Heart left ventricle (tissue), 16 donors: ENCODE results near the gene ENGASE. TPM values are rescaled to one million over a fixed set of nuclear protein-coding genes. Genes with fewer than 3 reads are reported as not detected.

Source experiments
- ATAC-seq, 4 donors: fragments of 200-7000 bp; cut with Tn5 transposase; one replicate each; pipeline ENCODE4 v1.9.1; 2020 to 2022; ENCODE audit warnings: moderate library complexity in 4 of 4, mild to moderate bottlenecking in 3 of 4, moderate number of reproducible peaks in 1 of 4
- DNase-seq, 5 donors: peaks; one replicate each; pipeline ENCODE4 v3.0.0-alpha.2; 2020
- H3K27ac ChIP-seq, 12 donors: fragments of 200-600 bp; sonication (generic) in 4 of 12; one replicate each; pipeline versions ENCODE4 v1.5.0 to v1.8.0; 2016 to 2022; ENCODE audit warnings: mild to moderate bottlenecking in 2 of 12
- H3K27me3 ChIP-seq, 9 donors: fragments of 200-600 bp; sonication (generic) in 2 of 9; one replicate each; pipeline versions ENCODE4 v1.5.1 to v1.8.0; 2016 to 2022; ENCODE audit warnings: mild to moderate bottlenecking in 3 of 9
- H3K36me3 ChIP-seq, 9 donors: fragments of 200-600 bp; sonication (generic) in 2 of 9; one replicate each; pipeline versions ENCODE4 v1.5.0 to v1.8.0; 2018 to 2022; ENCODE audit warnings: mild to moderate bottlenecking in 2 of 9
- H3K4me1 ChIP-seq, 12 donors: fragments of 200-600 bp; sonication (generic) in 4 of 12; one replicate each; pipeline versions ENCODE4 v1.5.0 to v1.8.0; 2016 to 2022; ENCODE audit warnings: mild to moderate bottlenecking in 3 of 12
- H3K4me3 ChIP-seq, 12 donors: fragments of 200-600 bp; sonication (generic) in 4 of 12; one replicate each; pipeline versions ENCODE4 v1.5.0 to v1.8.0; 2017 to 2022; ENCODE audit warnings: mild to moderate bottlenecking in 9 of 12, moderate library complexity in 4 of 12
- H3K9me3 ChIP-seq, 12 donors: fragments of 200-600 bp; sonication (generic) in 4 of 12; one replicate each; pipeline versions ENCODE4 v1.5.0 to v1.8.0; 2016 to 2022; ENCODE audit warnings: mild to moderate bottlenecking in 1 of 12
- CTCF ChIP-seq, 12 donors: fragments of 200-600 bp; sonication (generic) in 4 of 12; IDR thresholded peaks; one replicate each; pipeline versions ENCODE4 v1.5.0 to v1.8.0; 2018 to 2022; ENCODE audit warnings: antibody characterized with exemption in 12 of 12, mild to moderate bottlenecking in 5 of 12
- POLR2A ChIP-seq, 2 donors: fragments of 450-650 bp; IDR thresholded peaks; one replicate each; pipeline ENCODE4 v1.6.1; 2017; ENCODE audit warnings: antibody characterized with exemption in 2 of 2, mild to moderate bottlenecking in 2 of 2, moderate library complexity in 2 of 2
- WGBS, 4 donors: extraction: QIAGEN DNeasy Blood & Tissue Kit in 2 of 4; methylation state at CpG; one replicate each; pipeline versions ENCODE4 v1.1.5 to v1.1.7; 2013 to 2018; 5-methylcytosine and 5-hydroxymethylcytosine counted together
- intact Hi-C, 10 donors: fragments of 100-400 bp; cut with DNase I; formaldehyde crosslinking; loops; one replicate each; pipeline versions ENCODE4 v1.11.1 to v1.14.2; 2022
- polyA plus RNA-seq, 2 donors: library from polyadenylated mRNA; stranded (reverse); fragments of 200-250 nt; gene quantifications; one replicate each; pipeline ENCODE4 v1.2.3, GENCODE V29; 2013
- total RNA-seq, 9 donors: library from RNA; depleted of rRNA in 2 of 9; stranded (reverse); fragments of >200 nt in 2 of 9; fragmentation: NEBNext Ultra II Directional in 3 of 9; extraction: Animal tissue kit (Norgen Biotek cat#: 25700) in 3 of 9; gene quantifications; one replicate each; pipeline versions ENCODE4 v1.1.0 to v1.2.4, GENCODE V29; 2016 to 2023
- donor health status: ischemic (EF 13 %, LVEDD 7.1; RV severe dilation, severe dysfunction).
- donor health status: healthy with polysubstance abuse.
- donor health status: DM: no; HTN: yes; CAD: no.
- donor health status: DM: no; HTN: no; CAD: no.
- donor health status: ischemic (EF 25% LVEDD 6.9; RV normal size, moderate dysfunction).
- donor health status: ischemic (EF 25% LVEDD 5.7; RV mildly dilated, moderate dysfunction).
- donor health status: healthy.
- donor health status: DM: yes; HTN: yes; CAD: no.
- donor health status: ischemic (EF 35%, LVEDD 5.7; RV mildly dilated, moderate dysfunction).
- donor health status: nonischemic (EF 11% LVEDD 7.7; RV severe dilation, severe dysfunction).
- donor health status: DM: yes; HTN: yes; CAD: no.
- donor health status: PGD.
- donor health status: ischemic (EF 29% LVEDD 5.4; RV normal size, mild dysfunction).
- donor health status: nonischemic (EF 23%, LVEDD 6.1; RV moderate dilation, normal function).

Gene ENGASE
- total and polyA plus RNA-seq, 11 donors: 6.2 to 42.0 (median 23.5) TPM

GRCh38 chr17:79047291-79047920 is 27.2 kb upstream of the ENGASE start:
- Histone ChIP-seq H3K4me1 (peaks cover 6 to 43% (median 23%) of the 10 kb centered on the region in 12 donors), H3K36me3 (peaks cover 0 to 21% (median 5%) of the 10 kb centered on the region in 9 donors)
- intact Hi-C loops: loop anchor here in 9 of 10 donors (2.0 to 10.0 kb wide), 5 partner anchors 27 to 347 kb away; partner anchors contain the start of gene ENGASE (in 1 of the 9)

GRCh38 chr17:79047923-79048825 is 26.4 kb upstream of the ENGASE start:
- peak in 3 of 5 donors; percentile 37 to 71 (median 62) for DNase-seq
- no peak for TF ChIP-seq CTCF (IDR thresholded peaks at IDR 0.05)
- no peak for TF ChIP-seq POLR2A (IDR thresholded peaks at IDR 0.05)
- Histone ChIP-seq H3K4me1 (peaks cover 6 to 41% (median 22%) of the 10 kb centered on the region in 12 donors), H3K9me3 (no peaks in the 10 kb centered on the region), H3K27me3 (no peaks in the 10 kb centered on the region), H3K27ac (peak overlapping the region in 9 of 12 donors; percentile 53 to 76 (median 67)), H3K4me3 (peak overlapping the region in 2 of 12 donors; percentile 13 to 15), H3K36me3 (peaks cover 0 to 21% (median 5%) of the 10 kb centered on the region in 9 donors)
- ATAC-seq: peak in 1 of 4 donors; percentile 7
- 71 to 81% (median 76%) methylated on average over 40 to 41 of the region's 41 CpGs for WGBS, 4 donors
- intact Hi-C loops: loop anchor here in 9 of 10 donors (2.0 to 10.0 kb wide), 5 partner anchors 27 to 347 kb away; partner anchors contain the start of gene ENGASE (in 1 of the 9)

More at GRCh38 chr17:79047291-79047920, 27.2 kb upstream of the ENGASE start:
- TF ChIP-seq CTCF (IDR thresholded peaks at IDR 0.05): no peak
- TF ChIP-seq POLR2A (IDR thresholded peaks at IDR 0.05): no peak
- no peak for ATAC-seq
- Histone ChIP-seq H3K9me3 (no peaks in the 10 kb centered on the region), H3K27me3 (no peaks in the 10 kb centered on the region), H3K27ac (peak overlapping the region in 11 of 12 donors; percentile 48 to 76 (median 65)), H3K4me3 (peak overlapping the region in 5 of 12 donors; percentile 15 to 39 (median 21))
- no peak for DNase-seq
- WGBS, 4 donors: 78 to 86% (median 82%) methylated on average over 25 to 30 of the region's 30 CpGs

- 86 to 91% (median 90%) methylated on average over 21 of the region's 21 CpGs for WGBS, 4 donors
- DNase-seq (no peak), ATAC-seq (no peak)
- H3K4me1 ChIP-seq: peaks cover 6 to 41% (median 22%) of the 10 kb centered on the region in 12 donors
- no peak for TF ChIP-seq POLR2A (IDR thresholded peaks at IDR 0.05)
- no peak for TF ChIP-seq CTCF (IDR thresholded peaks at IDR 0.05)
- no peak overlapping the region for H3K4me3 ChIP-seq
- peaks cover 0 to 19% (median 5%) of the 10 kb centered on the region in 9 donors for H3K36me3 ChIP-seq
- intact Hi-C loops: loop anchor here in 7 of 10 donors (5.0 to 10.0 kb wide), 2 partner anchors 33 to 346 kb away; no protein-coding TSS in a partner anchor
- peak overlapping the region in 8 of 12 donors; percentile 8 to 76 (median 62) for H3K27ac ChIP-seq
- H3K27me3 ChIP-seq: no peaks in the 10 kb centered on the region
- H3K9me3 ChIP-seq: peaks cover 0 to 9% (median under 1%) of the 10 kb centered on the region in 12 donors
Measured at GRCh38 chr17:79048826-79049755, 25.5 kb upstream of the ENGASE start.
